ENCODE measurements around the gene CTSE.
"Not testable (repeated sequence)": the region's sequence is repeated elsewhere in the genome, so short reads cannot be mapped to it uniquely, and the experiment has no call there.

CTSE gene

GRCh38 chr1:206023695-206024094, at the start of gene CTSE:
Gene CTSE (minus strand): TSS chr1:206023895. CDS start chr1:206023791, 104 bp downstream.
- DNase-seq: no peak

DNA sequence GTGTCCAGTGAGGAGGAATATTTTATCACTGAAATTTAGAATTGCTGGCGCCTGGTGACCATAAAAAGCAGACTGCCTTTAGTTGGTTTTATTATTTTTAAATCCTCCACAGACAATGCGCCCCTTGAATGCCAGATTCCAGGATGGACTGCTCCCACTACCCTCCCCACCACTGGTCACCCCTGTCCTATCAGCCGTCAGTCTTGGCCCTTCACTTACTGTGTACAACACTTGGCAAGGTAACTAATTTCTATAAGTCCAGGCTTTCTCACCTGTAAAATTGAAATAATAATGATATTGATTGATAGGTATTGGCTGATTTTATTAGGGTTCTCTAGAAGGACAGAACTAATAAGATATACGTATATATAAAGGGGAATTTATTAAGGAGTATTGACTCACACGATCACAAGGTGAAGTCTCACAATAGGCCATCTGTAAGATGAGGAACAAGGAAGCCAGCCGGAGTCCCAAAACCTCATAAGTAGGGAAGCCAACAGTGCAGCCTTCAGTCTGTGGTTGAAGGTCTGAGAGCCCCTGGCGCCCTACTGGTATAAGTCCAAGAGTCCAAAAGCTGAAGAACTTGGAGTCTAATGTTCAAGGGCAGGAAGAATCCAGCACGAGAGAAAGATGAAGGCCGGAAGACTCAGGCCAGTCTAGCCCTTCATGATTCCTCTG, 47.1 kb upstream of the CTSE start:
- DNase-seq: no peak

- DNase-seq: no peak
Observed at GRCh38 chr1:206068314-206068713, 44.6 kb upstream of the CTSE start.

DNA sequence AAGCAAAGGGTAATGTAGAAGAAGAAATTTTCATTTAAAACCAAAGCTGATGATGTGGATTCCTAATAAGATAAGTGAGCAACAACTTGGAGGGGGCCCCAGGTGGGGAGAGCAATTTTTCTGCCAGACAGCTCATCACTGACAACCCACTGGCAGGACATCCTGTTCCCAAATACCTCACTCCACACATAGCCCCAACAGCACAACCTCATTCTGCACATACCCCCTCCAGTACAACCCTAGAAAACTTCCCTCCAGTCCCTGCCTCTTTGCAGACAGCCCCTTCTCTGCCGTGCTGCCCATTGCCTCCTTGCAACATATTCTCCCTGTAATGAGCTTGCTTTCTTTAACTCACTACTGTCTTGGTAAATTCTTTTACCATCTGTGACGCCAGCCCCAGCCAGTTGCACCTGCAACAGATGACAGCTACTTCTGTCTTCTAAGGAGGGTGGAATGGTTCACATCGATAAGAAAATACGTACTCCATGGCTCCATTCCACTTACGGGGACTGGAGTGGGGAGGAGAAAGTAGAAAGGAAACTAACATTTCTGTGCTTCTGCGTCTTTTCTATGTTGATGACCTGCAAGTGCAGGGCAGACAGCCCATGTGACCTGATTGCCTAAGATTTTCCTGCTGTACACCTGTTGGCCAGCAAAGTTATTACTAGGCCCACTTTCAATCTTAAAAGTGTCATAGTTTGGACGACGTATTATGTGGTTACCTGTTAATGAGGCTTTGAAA, 44.0 kb upstream of the CTSE start:
- no peak for DNase-seq

DNA sequence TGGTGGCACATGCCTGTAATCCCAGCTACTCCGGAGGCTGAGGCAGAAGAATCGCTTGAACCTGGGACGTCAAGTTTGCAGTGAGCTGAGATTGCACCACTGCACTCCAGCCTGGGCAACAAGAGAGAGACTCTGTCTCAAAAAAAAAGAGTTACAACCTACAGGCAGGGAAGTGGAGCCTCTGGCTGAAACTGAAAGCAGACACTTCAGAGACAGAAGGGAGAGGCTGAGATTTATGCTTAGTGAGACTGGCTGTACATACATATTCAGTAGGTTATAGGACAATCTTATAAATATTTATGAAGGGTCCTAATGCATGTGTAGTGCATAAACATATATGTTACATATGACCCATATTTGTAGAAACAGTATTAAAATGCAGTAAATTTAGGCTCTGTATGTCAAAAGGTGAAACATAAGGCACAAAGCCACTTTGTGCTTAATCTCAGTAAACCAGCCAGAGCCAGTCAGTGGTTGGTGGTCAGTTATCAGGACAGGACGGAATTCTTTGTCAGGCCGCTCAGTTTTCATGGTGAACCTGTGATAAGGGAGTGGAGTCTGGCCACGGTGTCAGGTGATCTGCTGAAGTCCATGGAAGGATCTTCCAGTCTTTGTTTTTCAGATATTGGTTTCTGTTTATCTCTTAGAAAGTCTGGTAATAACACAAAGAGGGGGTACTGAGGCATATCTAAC, 42.9 kb upstream of the CTSE start:
- no peak for DNase-seq

DNA sequence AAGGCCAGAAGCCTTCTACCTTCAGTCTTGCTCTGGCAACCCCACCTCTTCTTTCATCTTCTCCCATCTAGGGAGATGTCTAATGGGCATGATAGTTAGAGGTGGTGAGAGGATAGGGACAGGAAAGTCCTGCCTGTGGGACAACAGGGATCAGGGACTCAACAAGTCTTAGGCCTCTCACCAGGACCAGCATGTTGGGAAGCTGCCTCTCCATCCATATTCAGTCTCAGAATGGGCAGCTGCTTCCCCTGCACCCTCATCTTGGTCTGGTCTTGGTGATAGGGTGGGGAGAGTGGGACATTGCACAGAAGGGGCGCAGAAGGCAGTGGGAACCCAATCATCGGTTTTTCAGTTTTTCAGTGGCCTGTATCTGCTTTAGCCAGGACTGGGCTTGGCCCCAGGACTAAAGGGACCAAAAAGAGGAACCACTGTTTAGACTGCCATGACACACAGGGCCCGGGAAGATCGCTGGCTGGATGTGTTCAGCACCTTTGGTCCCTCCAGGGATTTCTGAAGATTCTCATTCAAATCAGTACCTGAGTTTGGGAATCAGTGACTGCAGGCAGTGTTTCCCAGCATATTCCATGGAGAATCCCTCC, 42.0 kb upstream of the CTSE start:
- DNase-seq: no peak

- DNase-seq: not testable (repeated sequence)
Observed at GRCh38 chr1:206064501-206064900, 40.8 kb upstream of the CTSE start.

DNA sequence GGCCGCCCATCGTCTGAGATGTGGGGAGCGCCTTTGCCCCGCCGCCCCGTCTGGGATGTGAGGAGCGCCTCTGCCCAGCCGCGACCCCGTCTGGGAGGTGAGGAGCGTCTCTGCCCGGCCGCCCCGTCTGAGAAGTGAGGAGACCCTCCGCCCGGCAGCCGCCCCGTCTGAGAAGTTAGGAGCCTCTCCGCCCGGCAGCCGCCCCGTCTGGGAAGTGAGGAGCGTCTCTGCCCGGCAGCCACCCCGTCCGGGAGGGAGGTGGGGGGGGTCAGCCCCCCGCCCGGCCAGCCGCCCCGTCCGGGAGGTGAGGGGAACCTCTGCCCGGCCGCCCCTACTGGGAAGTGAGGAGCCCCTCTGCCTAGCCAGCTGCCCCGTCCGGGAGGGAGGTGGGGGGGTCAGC, 40.3 kb upstream of the CTSE start:
- DNase-seq: not testable (repeated sequence)

DNA sequence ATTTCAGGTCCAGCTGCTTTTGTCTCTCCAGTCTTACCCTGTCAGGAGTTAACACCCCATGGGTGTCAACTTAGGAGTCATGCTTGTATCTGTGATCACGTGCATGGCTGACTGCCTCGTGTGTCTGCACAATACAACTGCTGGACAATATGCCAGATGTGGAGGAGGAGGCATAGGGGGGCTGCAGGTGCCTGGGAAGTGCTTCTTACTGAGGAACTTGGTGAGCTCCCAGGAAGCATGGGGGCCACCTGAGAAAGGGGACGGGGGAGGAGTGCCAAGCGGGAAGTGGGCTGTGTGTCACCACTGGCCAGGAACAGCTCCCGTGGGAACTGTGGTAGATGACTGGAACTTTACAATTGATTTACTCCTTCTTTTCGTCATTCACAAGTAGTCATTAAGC, 38.8 kb upstream of the CTSE start:
- DNase-seq: no peak

DNA sequence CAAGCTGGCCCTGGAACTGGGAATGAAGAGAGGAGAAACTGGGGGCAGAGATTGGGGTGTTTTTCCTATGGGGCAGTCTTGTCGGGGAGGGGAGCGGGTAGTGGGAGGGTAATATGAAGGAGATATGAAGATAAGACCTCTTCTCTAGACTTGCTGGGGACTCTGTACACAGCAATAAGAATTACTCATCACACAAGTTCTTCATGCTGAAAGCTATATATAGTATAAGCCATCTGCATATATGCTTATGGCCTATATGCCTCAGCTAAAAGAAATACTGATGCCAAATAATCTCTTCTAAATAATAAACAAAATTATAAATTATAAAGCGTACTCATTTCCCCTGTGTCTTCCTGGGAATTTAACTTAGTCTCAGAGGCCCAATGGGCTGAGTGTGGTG, 37.1 kb upstream of the CTSE start:
- DNase-seq: no peak

DNA sequence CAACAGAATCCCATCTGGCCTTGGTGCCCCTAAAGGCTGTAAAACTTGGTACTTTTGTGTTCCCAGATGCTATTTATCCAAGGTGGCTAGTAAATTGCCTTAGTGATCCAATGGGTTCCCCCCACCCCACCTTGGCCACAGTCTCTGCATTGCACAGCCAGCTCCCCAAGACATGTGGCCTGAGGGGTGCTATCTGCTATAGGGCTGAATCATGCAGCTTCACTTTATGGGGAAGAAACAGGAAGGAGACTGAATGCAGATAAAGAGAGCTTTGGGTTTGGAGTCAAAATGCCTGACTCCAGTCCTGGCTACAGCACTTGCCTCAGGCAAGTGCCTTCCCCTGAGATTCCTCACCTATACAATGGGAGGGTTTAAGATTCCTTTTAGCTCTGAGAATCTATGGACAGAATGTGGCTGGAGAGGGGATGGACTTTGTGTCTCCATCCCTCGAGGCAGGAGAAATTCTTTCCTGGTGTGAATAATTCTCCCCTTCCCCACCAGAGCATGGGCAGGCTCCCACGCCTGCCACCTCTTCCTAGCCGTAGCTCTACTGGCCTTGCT, 35.7 kb upstream of the CTSE start:
- DNase-seq: no peak

GRCh38 chr1:206058927-206059292, 35.2 kb upstream of the CTSE start:
- DNase-seq: no peak

- not testable (repeated sequence) for DNase-seq
Observed at GRCh38 chr1:206058289-206058926, 34.7 kb upstream of the CTSE start.

DNA sequence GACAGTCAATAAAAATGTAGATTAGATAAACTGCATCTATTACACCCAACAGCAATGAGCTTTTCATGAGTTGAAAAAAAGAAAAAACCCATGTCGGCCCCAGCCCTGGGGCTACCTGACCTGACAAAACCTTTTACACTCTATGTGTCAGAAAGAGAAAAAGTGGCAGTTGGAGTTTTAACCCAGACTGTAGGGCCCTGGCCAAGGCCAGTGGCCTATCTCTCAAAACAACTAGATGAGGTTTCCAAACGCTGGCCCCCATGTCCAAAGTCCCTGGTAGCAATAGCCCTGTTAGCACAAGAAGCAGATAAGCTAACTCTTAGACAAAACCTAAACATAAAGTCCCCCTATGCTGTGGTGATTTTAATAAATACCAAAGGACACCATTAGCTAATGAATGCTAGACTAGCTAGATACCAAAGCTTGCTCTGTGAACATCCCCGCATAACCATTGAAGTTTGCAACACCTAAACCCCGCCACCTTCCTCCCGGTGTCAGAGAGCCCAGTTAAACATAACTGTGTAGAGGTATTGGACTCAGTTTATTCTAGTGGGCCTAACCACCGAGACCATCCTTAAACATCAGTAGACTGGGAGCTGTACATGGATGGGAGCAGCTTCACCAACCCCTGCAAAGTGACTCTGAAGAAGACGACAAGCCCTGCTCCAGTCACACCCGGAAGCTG, 32.1 kb upstream of the CTSE start:
- not testable (repeated sequence) for DNase-seq

GRCh38 chr1:206055069-206055625, 31.5 kb upstream of the CTSE start:
- DNase-seq: not testable (repeated sequence)

DNA sequence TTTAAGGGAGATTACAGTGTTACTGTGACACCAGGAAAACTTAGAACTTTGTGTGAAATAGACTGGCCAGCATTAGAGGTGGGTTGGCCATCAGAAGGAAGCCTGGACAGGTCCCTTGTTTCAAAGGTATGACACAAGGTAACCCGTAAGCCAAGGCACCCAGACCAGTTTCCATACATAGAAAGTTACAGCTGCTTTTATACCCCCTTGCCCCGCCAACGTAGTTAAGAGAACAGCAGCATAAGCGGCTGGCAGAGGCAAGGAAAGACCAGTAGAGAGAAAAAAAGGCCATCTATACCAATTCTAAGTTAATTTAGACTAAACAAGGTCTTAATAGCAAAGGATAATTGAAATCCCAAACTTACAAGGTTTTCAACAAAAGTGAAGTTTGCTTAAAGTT, 29.9 kb upstream of the CTSE start:
- not testable (repeated sequence) for DNase-seq

- DNase-seq: not testable (repeated sequence)
Observed at GRCh38 chr1:206052919-206053610, 29.4 kb upstream of the CTSE start, which contains the start of gene RHEX. Gene RHEX (plus strand): TSS chr1:206053173. CDS start chr1:206097829, 44,656 bp downstream.

- DNase-seq: not testable (repeated sequence)
Observed at GRCh38 chr1:206052231-206052865, 28.7 kb upstream of the CTSE start.

DNA sequence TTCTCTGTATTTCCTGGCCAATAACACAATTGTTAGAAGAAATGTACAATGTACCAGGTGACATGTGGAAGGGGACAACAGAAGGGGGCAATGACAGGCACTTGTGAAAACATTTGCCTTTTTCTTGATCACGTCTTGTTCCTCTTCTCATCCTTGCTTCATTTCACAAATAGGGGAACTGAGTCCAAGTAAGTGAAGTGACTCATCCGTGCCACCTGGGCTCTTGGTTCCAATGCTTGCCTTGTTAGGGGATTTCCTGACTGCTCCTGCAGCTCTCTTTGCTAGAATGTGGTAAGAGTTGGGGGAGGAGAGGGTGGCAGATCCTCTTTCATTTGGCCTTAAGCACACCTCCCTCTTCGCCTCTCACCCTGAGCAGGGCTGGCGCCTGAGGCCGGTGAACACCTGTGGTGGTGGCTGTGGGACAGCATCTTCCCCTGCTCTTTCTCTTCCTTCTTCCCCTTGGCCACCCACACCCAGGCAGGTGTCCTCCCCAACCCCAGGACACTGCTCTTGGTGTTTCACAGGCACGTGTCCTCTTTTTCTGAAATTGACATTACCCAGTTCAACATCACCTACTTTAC, 27.1 kb upstream of the CTSE start:
- no peak for DNase-seq
